Muscle layer of duodenum (tissue), 2 donors: ENCODE results near the gene CDC73.
"Not testable (repeated sequence)": the region's sequence is repeated elsewhere in the genome, so short reads cannot be mapped to it uniquely, and the experiment has no call there.

Experiments used
- H3K27ac ChIP-seq: one replicate; pipeline ENCODE4 v1.7.0; 2013; ENCODE audit warnings: mild to moderate bottlenecking, low read length
- H3K27me3 ChIP-seq: one replicate; pipeline ENCODE4 v1.7.0; 2013; ENCODE audit warnings: low read depth, mild to moderate bottlenecking, control low read depth, low read length
- H3K36me3 ChIP-seq, 2 donors: one replicate each; pipeline ENCODE4 v1.7.0; 2013; ENCODE audit warnings: low read length in 2 of 2, control low read depth in 1 of 2, mild to moderate bottlenecking in 1 of 2; ENCODE audit not compliant: insufficient read depth in 2 of 2, control insufficient read depth in 1 of 2
- H3K4me1 ChIP-seq, 2 donors: one replicate each; pipeline ENCODE4 v1.7.0; 2013; ENCODE audit warnings: low read length in 2 of 2, mild to moderate bottlenecking in 2 of 2, control low read depth in 1 of 2, moderate library complexity in 1 of 2; ENCODE audit not compliant: insufficient read depth in 2 of 2, control insufficient read depth in 1 of 2
- H3K4me3 ChIP-seq, 2 donors: one replicate each; pipeline ENCODE4 v1.7.0; 2013; ENCODE audit warnings: low read length in 2 of 2, low read depth in 1 of 2, mild to moderate bottlenecking in 1 of 2
- H3K9me3 ChIP-seq, 2 donors: one replicate each; pipeline ENCODE4 v1.7.0; 2013; ENCODE audit warnings: low read length in 2 of 2, control low read depth in 1 of 2, mild to moderate bottlenecking in 1 of 2; ENCODE audit not compliant: control insufficient read depth in 1 of 2
- donor health status: healthy.

Gene CDC73

GRCh38 chr1:193264313-193265065, 142.7 kb downstream of the CDC73 start:
- H3K27ac ChIP-seq: no peak overlapping the region
- no peaks in the 10 kb centered on the region for H3K4me1 ChIP-seq
- no peaks in the 10 kb centered on the region for H3K9me3 ChIP-seq
- no peaks in the 10 kb centered on the region for H3K27me3 ChIP-seq
- no peaks in the 10 kb centered on the region for H3K36me3 ChIP-seq
- H3K4me3 ChIP-seq: no peak overlapping the region

GRCh38 chr1:193265716-193266115, 143.9 kb downstream of the CDC73 start:
- Histone ChIP-seq H3K27me3 (no peaks in the 10 kb centered on the region), H3K4me1 (no peaks in the 10 kb centered on the region), H3K27ac (no peak overlapping the region), H3K9me3 (no peaks in the 10 kb centered on the region), H3K36me3 (no peaks in the 10 kb centered on the region), H3K4me3 (no peak overlapping the region)

- H3K9me3 ChIP-seq, H3K27ac ChIP-seq, H3K4me3 ChIP-seq, H3K36me3 ChIP-seq, H3K27me3 ChIP-seq, H3K4me1 ChIP-seq: not testable (repeated sequence)
These were observed 145.0 kb downstream of the CDC73 start for GRCh38 chr1:193266794-193267193.

GRCh38 chr1:193270996-193271395, 149.2 kb downstream of the CDC73 start:
- no peaks in the 10 kb centered on the region for H3K4me1 ChIP-seq
- H3K36me3 ChIP-seq: no peaks in the 10 kb centered on the region
- no peaks in the 10 kb centered on the region for H3K9me3 ChIP-seq
- H3K27me3 ChIP-seq: no peaks in the 10 kb centered on the region
- H3K4me3 ChIP-seq: no peak overlapping the region
- no peak overlapping the region for H3K27ac ChIP-seq

GRCh38 chr1:193275773-193276172, 153.9 kb downstream of the CDC73 start:
- Histone ChIP-seq H3K36me3 (no peaks in the 10 kb centered on the region), H3K9me3 (no peaks in the 10 kb centered on the region), H3K27ac (no peak overlapping the region), H3K27me3 (no peaks in the 10 kb centered on the region), H3K4me3 (no peak overlapping the region), H3K4me1 (no peaks in the 10 kb centered on the region)

GRCh38 chr1:193278968-193279367, 157.1 kb downstream of the CDC73 start:
- no peaks in the 10 kb centered on the region for H3K9me3 ChIP-seq
- H3K4me1 ChIP-seq: no peaks in the 10 kb centered on the region
- no peaks in the 10 kb centered on the region for H3K36me3 ChIP-seq
- H3K27me3 ChIP-seq: no peaks in the 10 kb centered on the region
- no peak overlapping the region for H3K27ac ChIP-seq
- no peak overlapping the region for H3K4me3 ChIP-seq

- Histone ChIP-seq H3K36me3 (no peaks in the 10 kb centered on the region), H3K27ac (no peak overlapping the region), H3K9me3 (no peaks in the 10 kb centered on the region), H3K4me1 (no peaks in the 10 kb centered on the region), H3K4me3 (no peak overlapping the region), H3K27me3 (no peaks in the 10 kb centered on the region)
These were observed 160.1 kb downstream of the CDC73 start for GRCh38 chr1:193281894-193282293.

GRCh38 chr1:193283016-193283415, 161.2 kb downstream of the CDC73 start:
- no peaks in the 10 kb centered on the region for H3K4me1 ChIP-seq
- H3K36me3 ChIP-seq: no peaks in the 10 kb centered on the region
- H3K4me3 ChIP-seq: no peak overlapping the region
- no peaks in the 10 kb centered on the region for H3K27me3 ChIP-seq
- no peak overlapping the region for H3K27ac ChIP-seq
- H3K9me3 ChIP-seq: no peaks in the 10 kb centered on the region

GRCh38 chr1:193284219-193284618, 162.4 kb downstream of the CDC73 start:
- Histone ChIP-seq H3K4me1 (no peaks in the 10 kb centered on the region), H3K27me3 (no peaks in the 10 kb centered on the region), H3K36me3 (no peaks in the 10 kb centered on the region), H3K4me3 (no peak overlapping the region), H3K9me3 (no peaks in the 10 kb centered on the region), H3K27ac (no peak overlapping the region)

GRCh38 chr1:193285641-193286040, 163.8 kb downstream of the CDC73 start:
- no peaks in the 10 kb centered on the region for H3K27me3 ChIP-seq
- H3K4me3 ChIP-seq: no peak overlapping the region
- H3K4me1 ChIP-seq: no peaks in the 10 kb centered on the region
- no peak overlapping the region for H3K27ac ChIP-seq
- no peaks in the 10 kb centered on the region for H3K36me3 ChIP-seq
- no peaks in the 10 kb centered on the region for H3K9me3 ChIP-seq

- not testable (repeated sequence) for H3K9me3 ChIP-seq, H3K4me1 ChIP-seq, H3K27ac ChIP-seq, H3K27me3 ChIP-seq, H3K4me3 ChIP-seq, H3K36me3 ChIP-seq
These were observed 166.8 kb downstream of the CDC73 start for GRCh38 chr1:193288548-193289080.

GRCh38 chr1:193293726-193294125, 171.9 kb downstream of the CDC73 start:
- no peak overlapping the region for H3K27ac ChIP-seq
- no peaks in the 10 kb centered on the region for H3K9me3 ChIP-seq
- no peaks in the 10 kb centered on the region for H3K27me3 ChIP-seq
- no peaks in the 10 kb centered on the region for H3K4me1 ChIP-seq
- H3K4me3 ChIP-seq: no peak overlapping the region
- H3K36me3 ChIP-seq: no peaks in the 10 kb centered on the region
